G401.6 (cell line): ENCODE measurements around the gene MYO1B.

Source experiments
- FAIRE-seq: peaks from 2 replicates; lab custom pipeline; 2012; peaks lifted over from hg19 to GRCh38; lab: Jason Lieb, UNC

The MYO1B gene

GRCh38 chr2:191462370-191462769, 217.2 kb downstream of the MYO1B start:
- FAIRE-seq = no peak

GRCh38 chr2:191463790-191464189, 218.6 kb downstream of the MYO1B start:
- no peak for FAIRE-seq

GRCh38 chr2:191465766-191466420, 220.7 kb downstream of the MYO1B start:
- no peak for FAIRE-seq

GRCh38 chr2:191467113-191467512, 221.9 kb downstream of the MYO1B start:
- FAIRE-seq = no peak

GRCh38 chr2:191470306-191470705, 225.1 kb downstream of the MYO1B start:
- FAIRE-seq = no peak

GRCh38 chr2:191474464-191474863, 229.3 kb downstream of the MYO1B start:
- FAIRE-seq = no peak
